Measurements from ENCODE around the gene SLC8B1.

Gene SLC8B1

DNA sequence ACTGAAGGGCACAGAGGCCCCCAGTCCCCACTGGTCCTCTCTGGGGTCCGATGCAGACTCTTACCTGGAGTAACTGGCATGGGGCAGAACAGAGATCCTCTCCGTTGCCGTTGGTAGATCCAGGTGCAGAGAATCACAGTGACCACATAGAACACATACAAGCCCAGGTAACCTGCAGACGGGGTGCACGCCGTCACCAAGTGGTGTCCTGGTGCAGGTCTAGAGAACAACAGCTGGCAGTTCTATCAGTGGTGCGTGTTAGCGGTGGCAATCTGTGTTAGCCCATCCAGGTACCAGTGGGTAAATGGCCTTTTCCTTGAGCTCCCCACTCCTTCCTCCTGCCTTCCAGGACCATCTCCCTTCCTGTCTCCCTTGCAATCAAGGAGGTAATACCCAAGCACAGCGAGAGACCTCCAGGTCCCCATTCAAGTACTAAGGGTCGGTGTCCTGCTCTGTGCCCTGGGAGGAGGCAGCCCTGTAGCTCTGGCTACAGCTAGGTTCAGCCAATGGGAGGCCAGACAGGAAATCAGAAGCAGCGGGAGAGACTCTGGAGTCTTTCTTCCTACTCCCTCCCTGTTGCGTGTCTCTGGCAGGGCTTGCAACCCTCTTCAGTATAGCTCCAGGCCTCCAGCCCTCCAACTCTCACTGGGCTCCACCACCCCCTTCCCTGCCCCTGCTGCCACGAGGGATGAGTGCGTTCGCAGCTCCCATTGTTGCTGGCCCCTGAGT, 15.8 kb downstream of the SLC8B1 start:
- DNase-seq: no peak

DNA sequence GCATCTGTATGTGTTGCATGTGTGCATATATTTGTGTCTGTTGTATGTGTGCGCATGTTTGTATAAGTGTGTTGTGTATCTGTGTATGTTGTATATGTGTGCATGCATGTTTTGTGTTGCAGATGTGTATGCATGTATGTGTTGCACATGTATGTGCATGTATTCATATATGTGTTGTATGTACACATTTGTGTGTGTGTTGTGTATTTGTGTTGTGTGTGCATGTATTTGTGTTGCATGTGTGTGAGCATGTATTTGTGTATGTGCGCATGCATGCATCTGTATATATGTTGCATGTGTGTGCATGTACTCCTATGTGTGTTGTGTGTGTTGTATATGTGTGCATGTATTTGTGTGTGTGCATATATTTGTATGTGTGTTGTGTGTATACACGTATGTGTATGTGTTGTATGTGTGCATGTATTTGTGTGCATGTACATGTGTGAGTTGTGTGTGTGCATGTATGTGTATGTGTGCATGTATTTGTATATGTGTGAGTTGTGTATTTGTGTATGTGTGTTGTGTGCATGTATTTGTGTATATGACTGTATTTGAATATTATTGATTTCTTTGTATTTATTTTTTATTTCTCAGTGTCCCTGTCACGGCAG, 16.8 kb downstream of the SLC8B1 start:
- no peak for DNase-seq

DNA sequence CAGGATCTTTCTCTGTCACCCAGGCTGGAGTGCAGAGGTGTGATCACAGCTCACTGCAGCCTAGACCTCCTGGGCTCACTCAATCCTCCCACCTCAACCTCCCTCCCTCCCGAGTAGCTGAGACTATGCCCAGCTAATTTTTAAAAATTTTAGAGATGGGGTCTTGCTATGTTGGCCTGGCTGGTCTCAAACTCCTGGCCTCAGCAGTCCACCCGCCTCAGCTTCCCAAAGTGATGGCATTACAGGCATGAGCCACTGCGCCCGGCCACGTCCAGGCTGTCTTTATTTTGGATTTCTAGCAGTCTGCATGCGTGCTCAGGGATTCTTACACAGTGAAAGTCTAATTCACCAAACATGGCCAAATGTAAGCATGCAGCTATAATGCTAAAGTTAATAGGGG, 17.8 kb downstream of the SLC8B1 start:
- no peak for DNase-seq

DNA sequence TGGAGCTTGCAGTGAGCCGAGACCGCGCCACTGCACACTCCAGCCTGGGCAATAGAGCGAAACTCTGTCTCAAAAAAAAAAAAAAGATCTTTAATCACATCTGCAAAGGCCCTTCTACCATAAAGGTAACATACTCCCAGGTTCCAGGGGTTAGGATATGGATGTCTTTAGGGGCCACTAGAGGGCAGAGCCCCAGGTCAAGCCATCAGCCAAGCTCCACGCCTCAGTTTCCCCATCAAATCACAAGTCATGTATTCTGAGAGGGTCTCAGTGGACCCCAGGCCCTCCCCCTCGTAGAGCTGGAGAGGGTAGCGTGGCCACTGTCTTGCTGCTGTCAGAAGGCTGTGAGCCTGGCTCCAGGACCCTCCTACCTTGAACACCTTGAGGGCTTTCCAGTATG, 18.8 kb downstream of the SLC8B1 start:
- no peak for DNase-seq

DNA sequence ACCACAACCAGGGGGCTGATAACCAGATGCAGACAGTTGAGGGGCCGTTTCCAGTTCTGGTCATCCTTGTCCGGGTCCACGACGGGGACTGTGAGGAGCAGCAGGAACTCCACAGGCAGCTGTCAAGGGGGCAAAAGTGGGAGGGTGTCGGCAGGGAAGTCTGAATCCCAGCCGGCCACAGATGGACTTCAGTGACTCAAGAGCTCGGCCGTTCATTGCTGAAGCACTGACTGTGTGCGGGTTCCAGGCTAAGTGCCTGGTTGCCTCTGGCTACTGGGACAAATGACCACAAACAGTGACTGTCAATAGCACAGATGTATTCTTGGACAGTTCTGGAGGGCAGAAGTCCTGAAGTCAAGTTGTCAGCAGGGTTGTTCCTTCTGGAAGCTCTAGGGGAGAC, 19.6 kb downstream of the SLC8B1 start:
- no peak for DNase-seq

GRCh38 chr12:113314121-113314529, 20.8 kb downstream of the SLC8B1 start:
- no peak for DNase-seq

- no peak for DNase-seq
These were observed 24.4 kb downstream of the SLC8B1 start for GRCh38 chr12:113310489-113310888.

GRCh38 chr12:113306382-113306781, 28.5 kb downstream of the SLC8B1 start:
- no peak for DNase-seq

- DNase-seq: no peak
These were observed 29.5 kb downstream of the SLC8B1 start for GRCh38 chr12:113305281-113305856.

GRCh38 chr12:113302886-113303640, 31.8 kb downstream of the SLC8B1 start:
- peak; percentile 50 for DNase-seq

DNA sequence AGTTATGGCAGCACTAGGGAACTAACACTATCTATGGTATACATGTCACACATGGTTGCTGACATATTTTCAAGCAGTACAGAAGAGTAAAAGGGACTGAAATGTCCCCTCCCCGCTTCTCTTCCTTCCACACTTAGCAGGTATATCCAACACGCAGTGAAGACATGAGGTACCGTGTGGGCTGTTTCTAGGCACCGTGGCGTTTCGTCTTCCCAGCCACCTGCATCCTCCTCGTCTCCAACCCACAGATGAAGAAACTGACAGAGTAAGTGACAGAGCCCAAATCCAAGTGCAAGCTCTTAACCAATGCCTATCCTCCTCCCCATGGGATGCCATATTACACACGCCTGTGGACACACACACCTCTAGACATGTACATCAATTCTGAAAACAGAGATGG, 32.4 kb downstream of the SLC8B1 start:
- DNase-seq: no peak

DNA sequence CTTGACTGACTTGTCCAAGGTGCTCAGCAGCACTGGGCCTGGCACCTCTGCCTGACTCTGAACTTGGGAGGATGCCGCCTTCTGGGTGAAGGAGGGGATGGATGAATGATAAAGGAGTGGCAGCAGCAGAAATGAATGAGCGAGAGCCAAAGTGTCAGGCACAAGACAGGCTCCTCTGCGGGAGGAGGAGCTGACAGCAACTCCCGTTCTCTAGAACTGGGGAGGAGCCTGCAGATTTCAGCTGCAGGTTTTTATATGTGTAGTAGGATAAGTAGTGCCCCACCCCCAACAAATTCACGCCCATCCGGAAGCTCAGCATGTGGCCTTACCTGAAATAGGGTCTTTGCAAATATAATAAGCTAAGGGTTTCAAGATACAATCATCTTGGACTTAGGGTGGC, 33.1 kb downstream of the SLC8B1 start:
- no peak for DNase-seq

- DNase-seq: no peak
These were observed 35.2 kb downstream of the SLC8B1 start for GRCh38 chr12:113299619-113300237.

DNA sequence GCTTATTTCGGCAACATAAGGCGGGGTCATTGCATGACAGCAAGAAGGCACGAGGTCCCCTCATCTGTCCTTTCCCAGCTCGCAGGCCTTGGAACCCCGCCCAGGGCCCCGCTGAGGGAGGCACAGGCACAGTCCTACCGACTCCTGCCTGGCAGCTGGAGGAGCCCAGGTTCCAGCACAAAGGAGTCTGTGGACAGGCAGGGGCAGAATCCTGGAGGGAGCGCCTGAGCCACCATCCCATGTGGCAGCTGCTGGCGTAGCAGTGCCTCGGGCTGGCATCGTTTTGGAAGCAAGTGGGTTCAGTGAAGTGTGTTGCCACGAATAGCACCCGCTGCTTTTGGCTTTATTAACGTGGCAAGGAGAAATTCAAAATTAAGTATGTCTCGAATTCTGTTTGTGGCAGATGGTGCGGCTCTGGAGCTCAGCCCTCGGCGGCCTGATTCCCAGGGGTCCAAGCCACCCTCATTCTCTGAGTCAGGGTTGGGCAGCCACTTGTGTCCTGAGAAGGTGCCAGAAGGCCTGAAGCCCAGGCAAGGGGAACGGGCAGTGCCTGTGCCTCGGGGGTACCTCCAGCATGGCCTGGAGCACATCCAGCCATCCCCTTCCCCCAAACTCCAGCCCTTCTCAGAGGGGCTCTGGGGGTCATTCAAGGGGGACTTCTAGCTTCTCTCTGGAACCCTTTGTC, 35.9 kb downstream of the SLC8B1 start:
- DNase-seq: no peak

DNA sequence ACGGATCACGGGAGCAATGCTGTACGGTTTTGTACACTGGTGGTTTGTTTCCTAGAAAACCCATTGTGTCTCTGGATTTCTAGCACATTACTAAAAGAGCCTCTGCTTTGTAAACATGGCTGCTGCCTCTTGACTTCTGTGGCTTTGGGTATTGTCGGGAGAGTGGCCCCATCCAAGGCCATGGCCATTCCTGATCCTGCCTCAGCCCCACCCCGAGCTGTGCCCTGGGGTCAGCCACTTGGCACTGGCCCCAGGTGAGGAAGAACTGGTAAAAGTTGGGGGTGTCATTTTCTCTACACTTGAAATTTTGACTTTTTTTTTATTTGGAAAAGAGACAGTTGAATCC, 36.5 kb downstream of the SLC8B1 start:
- no peak for DNase-seq

- no peak for DNase-seq
These were observed 37.1 kb downstream of the SLC8B1 start for GRCh38 chr12:113297621-113298471.

DNA sequence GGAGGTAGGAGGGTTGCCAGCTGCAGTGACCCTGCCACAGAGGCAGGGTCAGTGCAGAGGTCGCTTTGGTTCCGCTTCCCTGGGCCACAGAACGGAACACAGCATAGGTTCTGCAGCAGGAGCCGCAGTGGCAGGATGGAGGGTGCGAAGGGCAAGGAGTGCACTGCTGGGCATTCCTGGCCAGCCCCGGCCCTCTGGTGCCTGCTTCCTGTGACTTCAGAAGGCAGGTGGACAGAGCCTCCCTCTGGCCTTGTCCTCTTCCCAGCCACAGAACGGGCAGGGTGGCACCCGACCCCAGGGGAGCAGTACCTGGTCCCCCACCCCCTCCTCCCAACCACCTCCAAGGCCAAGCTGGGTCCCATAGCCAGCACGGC, 37.7 kb downstream of the SLC8B1 start:
- DNase-seq: no peak

- DNase-seq: no peak
These were observed 38.2 kb downstream of the SLC8B1 start for GRCh38 chr12:113296557-113297213.

GRCh38 chr12:113295886-113296556, 38.9 kb downstream of the SLC8B1 start:
- DNase-seq: no peak

DNA sequence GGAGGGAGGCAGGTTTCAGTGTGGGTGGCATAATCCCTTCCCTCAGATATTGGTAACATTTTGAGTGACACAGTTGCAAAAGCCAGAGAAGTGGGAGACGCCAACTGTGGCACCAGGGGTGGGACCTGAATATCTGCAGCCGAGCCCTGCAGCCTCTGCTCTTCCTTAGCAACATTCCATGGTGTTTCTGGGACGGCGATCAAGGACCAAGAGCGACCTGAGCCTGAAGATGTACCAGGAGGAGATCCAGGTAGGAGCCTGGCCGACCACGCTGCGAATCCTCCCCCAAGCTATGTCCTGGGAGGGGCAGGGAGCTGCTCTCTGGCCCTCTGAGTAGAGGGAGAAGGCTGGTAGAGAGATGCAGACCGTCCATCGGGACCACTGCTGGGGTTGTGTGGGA, 41.8 kb downstream of the SLC8B1 start:
- DNase-seq: no peak

- DNase-seq: no peak
These were observed 42.4 kb downstream of the SLC8B1 start for GRCh38 chr12:113292547-113292946.

Measured in CD4-positive, alpha-beta T cell treated with Interleukin-15 for 1 hour (primary cell).